IPS-NIHi7 (cell line): ENCODE data around the gene CINP.
"Not testable (repeated sequence)": the region's sequence is repeated elsewhere in the genome, so short reads cannot be mapped to it uniquely, and the experiment has no call there.

ENCODE experiments used
- DNase-seq: peaks from one replicate; pipeline ENCODE4 v3.0.0; 2012; ENCODE audit warnings: mixed read lengths; ENCODE audit errors: extremely low spot score

Gene CINP

DNA sequence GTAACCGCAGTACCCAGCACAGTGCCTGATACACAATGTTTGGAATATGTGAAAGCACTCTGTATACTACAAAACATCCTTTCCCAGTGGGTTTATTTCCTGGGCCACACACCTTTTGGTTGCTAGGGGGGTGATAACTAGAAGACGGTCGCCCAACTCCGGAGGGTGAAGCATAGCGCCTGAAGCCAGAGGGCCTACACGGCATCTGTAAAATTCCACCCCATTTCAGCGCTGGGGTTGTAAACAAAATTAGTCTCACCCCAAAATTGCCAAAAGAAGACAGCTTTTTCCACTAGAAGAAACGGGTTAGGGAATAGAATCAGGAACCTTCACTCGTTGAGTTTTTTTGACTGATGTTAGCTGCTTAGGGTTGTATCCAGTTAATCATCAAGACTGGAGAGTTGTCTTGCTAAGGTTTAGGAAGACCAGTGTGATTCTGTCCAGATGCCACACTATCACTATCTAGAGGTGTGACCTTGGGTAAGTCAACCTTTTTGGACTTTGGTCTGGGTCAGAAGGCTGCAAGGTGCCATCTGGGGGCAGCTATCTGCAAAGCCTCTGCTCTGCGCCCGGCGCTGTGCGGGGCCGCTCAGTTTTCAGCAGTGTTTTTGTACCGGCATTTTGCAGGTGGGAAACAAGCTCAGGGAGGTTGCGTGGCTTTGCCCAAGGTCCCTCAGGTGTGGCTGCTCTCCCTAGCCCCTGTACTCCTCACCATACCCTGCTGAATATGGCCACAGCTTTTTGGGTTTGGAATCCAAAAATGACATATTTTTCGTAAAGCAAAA lies 41.8 kb downstream of the CINP start:
- DNase-seq: no peak

GRCh38 chr14:102320033-102320660 lies 42.5 kb downstream of the CINP start:
- peak; percentile 45 for DNase-seq

DNA sequence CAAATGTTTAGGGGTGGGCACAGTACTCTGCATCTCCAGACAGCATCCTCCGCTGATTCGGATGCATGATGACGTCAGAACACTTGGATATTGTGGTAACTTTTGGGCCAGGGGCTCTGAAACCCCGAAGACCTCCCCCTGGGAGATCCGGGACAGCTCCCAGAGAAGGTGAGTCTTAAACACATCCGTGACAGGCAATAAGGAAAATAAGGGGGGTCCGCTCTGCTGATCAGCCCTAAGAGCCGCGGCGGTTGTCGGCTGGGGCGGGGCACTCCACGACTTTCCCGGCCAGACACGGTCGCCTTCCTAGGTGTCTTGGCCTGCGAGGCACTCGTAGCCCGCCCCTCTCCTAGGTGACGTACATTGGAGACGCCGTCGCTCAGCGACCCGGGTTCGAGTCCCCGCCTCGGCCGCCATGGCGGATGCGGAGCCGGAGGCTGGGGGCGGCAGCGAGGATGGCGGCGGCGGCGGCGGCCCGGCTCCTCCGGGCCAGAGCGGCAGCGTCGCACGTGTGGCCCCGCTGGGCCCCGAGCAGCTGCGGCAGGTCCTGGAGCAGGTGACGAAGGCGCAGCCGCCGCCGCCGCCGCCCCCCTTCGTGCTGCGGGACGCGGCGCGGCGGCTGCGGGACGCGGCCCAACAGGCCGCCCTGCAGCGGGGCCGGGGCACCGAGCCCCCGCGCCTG lies 43.2 kb downstream of the CINP start, which contains the start of gene ZNF839:
Gene ZNF839, plus strand, starts transcription at position 396 of the 682 bp plus-strand sequence. Its CDS starts 20 bp downstream, at position 416.
- DNase-seq: peak; percentile 94

DNA sequence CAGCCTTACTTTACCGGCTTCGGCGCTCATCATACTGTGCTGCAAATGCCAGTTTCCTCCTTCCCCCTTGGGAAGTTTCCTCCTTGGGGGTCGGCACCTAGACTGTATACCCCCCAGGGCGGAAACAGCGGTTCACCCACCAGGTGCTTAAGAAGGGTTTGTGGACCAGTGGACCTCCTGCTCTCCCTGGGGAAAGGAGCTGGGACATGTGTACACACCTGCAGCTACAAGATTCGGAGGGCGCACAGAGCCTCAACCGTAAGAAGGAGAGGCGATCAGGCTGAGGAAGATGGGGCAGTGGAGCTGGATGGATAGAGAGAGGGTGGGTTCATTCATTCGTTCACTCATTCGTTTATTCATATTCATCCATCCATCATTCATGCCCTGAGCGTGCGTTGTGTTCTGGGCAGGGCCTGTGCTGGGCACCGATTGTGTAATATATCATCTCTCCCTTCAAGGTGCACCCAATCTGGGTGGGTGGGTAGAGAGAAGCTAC lies 43.9 kb downstream of the CINP start:
- DNase-seq: no peak

GRCh38 chr14:102317564-102318248 lies 45.0 kb downstream of the CINP start:
- no peak for DNase-seq

GRCh38 chr14:102316743-102317563 lies 45.7 kb downstream of the CINP start:
- DNase-seq: peak; percentile 91

GRCh38 chr14:102316338-102316742 lies 46.4 kb downstream of the CINP start:
- no peak for DNase-seq

DNA sequence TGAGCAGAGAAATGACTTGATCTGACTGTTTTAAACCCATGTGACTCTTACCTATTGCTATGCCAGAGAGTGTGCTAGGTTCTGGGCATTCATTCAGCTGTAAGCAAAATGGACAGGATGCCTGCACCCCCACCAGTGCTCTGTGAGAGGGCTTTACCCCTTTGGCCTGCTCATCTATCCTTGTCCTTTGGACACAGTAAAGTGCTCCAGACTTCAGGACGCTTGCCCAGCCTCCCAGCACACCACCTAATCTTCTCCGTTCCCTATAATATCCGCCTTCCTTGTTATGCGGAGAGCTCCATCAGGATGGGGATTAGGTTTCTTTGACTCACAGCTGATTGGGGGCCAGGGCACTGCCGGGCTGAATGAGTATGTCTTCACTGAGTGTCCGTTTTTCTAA lies 47.6 kb downstream of the CINP start:
- no peak for DNase-seq

- DNase-seq: peak; percentile 80
These were observed 48.3 kb downstream of the CINP start for GRCh38 chr14:102314242-102315011.

GRCh38 chr14:102304611-102305506 lies 57.8 kb downstream of the CINP start, which contains the start of gene MOK:
TSS of gene MOK (minus strand) at chr14:102305164. CDS start at chr14:102304968, 196 bp downstream.
- peak; percentile 98 for DNase-seq

DNA sequence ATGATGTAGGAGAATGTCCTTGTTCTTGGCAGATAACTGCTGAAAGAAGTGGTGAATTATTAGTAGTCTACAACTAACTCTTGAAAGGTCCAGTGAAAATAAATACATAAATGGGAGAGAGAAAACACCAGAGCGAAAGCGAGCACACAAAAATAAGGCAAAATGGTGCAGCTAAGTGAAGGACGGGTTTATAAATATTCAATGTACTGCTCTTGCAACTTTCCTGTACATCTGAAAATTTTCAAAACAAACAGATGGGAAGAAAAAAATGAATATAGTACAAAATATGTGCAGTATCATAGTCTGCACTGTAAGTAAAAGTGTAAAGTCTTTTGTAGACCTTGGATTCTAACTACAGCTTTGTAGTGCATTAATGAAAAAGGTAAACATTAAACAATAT lies 59.0 kb downstream of the CINP start:
- DNase-seq: no peak

- not testable (repeated sequence) for DNase-seq
These were observed 64.2 kb downstream of the CINP start for GRCh38 chr14:102298303-102299070.
